DND-41 (cell line): ENCODE data around the gene TTC19.

ENCODE experiments used
- CTCF ChIP-seq: IDR thresholded peaks from 2 replicates; pipeline ENCODE4 v1.5.1; 2012; ENCODE audit warnings: borderline replicate concordance, low read length, moderate library complexity, mild to moderate bottlenecking; ENCODE audit not compliant: poor library complexity, severe bottlenecking; ENCODE audit errors: extremely low read depth
- EZH2 ChIP-seq: IDR thresholded peaks from 3 replicates; pipeline ENCODE4 v1.6.1; 2012; ENCODE audit warnings: borderline replicate concordance, low read depth, mild to moderate bottlenecking, moderate library complexity, low read length, inconsistent platforms; ENCODE audit not compliant: severe bottlenecking

GRCh38 chr17:16066125-16066524 is 66.5 kb downstream of the TTC19 start:
- TF ChIP-seq CTCF (no peak), EZH2 (no peak)
